AML-193 (cell line): ENCODE results near the gene ANGPTL3.
"Not testable (repeated sequence)": the region's sequence is repeated elsewhere in the genome, so short reads cannot be mapped to it uniquely, and the experiment has no call there.

Experiments used
- DNase-seq, 2 experiments: peaks; one replicate each; lab custom pipeline; 2025; lab: John Stamatoyannopoulos, UW

Gene ANGPTL3, protein sequence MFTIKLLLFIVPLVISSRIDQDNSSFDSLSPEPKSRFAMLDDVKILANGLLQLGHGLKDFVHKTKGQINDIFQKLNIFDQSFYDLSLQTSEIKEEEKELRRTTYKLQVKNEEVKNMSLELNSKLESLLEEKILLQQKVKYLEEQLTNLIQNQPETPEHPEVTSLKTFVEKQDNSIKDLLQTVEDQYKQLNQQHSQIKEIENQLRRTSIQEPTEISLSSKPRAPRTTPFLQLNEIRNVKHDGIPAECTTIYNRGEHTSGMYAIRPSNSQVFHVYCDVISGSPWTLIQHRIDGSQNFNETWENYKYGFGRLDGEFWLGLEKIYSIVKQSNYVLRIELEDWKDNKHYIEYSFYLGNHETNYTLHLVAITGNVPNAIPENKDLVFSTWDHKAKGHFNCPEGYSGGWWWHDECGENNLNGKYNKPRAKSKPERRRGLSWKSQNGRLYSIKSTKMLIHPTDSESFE

DNA sequence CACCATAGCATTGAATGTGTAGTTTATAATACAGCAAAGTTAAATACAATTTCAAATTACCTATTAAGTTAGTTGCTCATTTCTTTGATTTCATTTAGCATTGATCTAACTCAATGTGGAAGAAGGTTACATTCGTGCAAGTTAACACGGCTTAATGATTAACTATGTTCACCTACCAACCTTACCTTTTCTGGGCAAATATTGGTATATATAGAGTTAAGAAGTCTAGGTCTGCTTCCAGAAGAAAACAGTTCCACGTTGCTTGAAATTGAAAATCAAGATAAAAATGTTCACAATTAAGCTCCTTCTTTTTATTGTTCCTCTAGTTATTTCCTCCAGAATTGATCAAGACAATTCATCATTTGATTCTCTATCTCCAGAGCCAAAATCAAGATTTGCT lies at the start of gene ANGPTL3:
ANGPTL3 (plus strand) TSS at position 240 of the 400 bp plus-strand sequence; CDS start at position 287, 47 bp downstream.
- DNase-seq = no peak

GRCh38 chr1:62561306-62561705 lies 36.0 kb upstream of the ANGPTL3 start:
- DNase-seq = no peak

GRCh38 chr1:62567182-62567581 lies 30.1 kb upstream of the ANGPTL3 start:
- DNase-seq = not testable (repeated sequence)

DNA sequence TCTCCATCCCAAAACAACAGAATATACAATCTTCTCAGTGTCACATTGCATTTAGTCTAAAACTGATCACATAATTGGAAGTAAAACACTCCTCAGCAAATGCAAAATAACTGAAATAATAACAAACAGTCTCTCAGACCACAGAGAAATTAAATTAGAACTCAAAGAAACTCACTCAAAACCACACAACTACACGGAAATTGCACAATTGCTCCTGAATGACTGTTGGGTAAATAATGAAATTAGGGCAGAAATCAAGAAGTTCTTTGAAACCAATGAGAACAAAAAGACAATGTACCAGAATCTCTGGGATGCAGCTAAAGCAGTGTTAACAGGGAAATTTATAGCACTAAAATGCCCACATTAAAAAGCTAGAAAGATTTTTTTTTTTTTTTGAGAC lies 29.4 kb upstream of the ANGPTL3 start:
- peak in 1 of 2 experiments; percentile 4 for DNase-seq

- DNase-seq = not testable (repeated sequence)
Measured at GRCh38 chr1:62571517-62571916, 25.8 kb upstream of the ANGPTL3 start.

DNA sequence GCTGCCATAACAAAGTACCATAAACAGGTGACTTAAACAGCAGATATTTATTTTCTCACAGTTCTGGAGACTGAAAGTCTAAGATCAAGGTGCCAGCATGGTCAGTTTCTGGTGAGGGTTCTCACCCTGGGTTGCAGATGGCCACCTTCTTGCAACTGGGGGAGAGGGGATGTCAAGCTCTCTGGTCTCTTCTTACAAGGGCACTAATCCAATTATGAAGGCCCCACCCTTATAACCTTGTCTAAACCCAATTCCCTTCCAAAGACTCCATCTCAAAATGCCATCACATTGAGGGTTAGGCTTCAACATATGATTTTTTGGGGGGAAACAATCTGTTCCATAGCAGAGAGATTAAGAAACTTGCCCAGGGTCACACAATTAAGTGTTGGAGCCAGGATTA lies 24.8 kb upstream of the ANGPTL3 start:
- DNase-seq = no peak

GRCh38 chr1:62573675-62574074 lies 23.6 kb upstream of the ANGPTL3 start:
- no peak for DNase-seq

DNA sequence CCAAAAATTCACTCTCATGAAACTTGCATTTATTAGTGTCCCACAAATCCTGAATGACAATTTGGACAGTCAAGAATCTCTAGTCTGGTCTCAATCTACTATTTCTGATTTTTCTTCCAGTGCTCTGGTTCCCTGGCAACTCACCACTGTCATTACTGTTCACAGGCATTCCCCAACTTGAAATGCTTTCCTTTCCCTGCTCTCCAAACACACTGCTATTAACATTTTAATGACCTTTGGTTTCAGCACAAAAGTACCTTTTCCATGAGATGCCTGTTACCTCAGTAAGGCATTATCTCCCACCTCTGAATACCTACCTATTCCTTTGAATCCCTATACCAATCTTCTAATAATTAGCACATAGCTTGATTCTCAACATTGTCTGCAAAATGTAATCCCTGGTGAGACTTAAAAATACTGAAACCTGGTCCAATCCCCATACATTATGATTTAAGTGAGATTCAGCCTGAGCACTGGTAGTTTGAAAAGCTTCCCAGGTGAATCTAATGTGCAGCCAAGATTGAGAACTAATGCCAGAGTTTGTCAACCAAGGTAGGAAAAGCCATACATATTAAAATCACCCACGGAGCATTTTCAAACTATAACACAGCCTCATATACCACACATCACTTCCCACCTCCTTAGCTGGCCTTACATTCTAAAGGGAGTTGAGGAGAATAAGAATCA lies 11.7 kb upstream of the ANGPTL3 start:
- no peak for DNase-seq

GRCh38 chr1:62588000-62588399 lies 9.3 kb upstream of the ANGPTL3 start:
- no peak for DNase-seq

GRCh38 chr1:62589321-62589720 lies 8.0 kb upstream of the ANGPTL3 start:
- no peak for DNase-seq

- DNase-seq = no peak
Measured at GRCh38 chr1:62590255-62590969, 6.9 kb upstream of the ANGPTL3 start.

GRCh38 chr1:62590970-62591368 lies 6.4 kb upstream of the ANGPTL3 start:
- DNase-seq = no peak

DNA sequence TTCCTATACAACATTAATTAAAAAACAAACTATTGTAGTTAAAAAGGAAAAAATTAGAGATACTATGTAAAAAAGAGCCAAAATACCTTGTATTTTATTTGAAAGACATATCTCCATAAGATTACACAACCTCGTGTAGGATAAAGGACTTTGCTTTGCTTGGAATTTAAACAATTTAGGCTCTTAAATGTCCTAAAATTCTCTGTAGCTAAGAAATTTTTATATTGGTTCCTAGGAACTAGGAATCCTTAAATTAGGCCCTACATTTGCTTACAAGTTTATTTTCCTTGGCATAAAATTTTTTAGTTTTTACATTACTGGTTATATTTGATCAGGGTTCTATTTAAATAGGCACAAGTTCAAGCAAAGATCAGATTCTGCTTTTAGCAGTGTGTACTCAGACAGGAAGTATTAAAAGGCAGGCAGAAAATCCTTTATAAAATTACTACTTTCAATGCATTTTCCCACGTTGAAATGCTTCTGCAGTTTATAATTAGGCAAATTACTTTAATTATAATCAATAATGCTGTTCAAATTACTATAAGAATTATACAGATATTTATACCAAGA lies 3.4 kb upstream of the ANGPTL3 start:
- DNase-seq = no peak

DNA sequence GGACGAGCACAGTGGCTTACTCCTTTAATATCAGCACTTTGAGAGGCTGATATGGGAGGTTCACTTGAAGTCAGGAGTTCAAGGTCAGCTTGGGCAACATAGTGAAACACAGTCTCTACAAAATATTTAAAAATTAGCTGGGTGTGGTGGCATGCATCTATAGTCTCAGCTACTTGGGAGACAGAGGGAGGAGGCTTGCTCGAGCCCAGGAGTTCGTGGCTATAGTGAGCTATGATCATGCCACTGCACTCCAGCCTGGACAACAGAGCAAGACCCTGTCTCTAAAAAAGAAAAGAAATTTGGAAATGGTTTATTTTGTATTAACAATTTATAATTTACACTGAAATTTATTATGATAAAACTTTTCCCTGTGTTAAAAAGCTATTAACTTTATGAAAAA lies 1.7 kb upstream of the ANGPTL3 start:
- no peak for DNase-seq

GRCh38 chr1:62599044-62599443 lies 1.7 kb downstream of the ANGPTL3 start:
- no peak for DNase-seq

DNA sequence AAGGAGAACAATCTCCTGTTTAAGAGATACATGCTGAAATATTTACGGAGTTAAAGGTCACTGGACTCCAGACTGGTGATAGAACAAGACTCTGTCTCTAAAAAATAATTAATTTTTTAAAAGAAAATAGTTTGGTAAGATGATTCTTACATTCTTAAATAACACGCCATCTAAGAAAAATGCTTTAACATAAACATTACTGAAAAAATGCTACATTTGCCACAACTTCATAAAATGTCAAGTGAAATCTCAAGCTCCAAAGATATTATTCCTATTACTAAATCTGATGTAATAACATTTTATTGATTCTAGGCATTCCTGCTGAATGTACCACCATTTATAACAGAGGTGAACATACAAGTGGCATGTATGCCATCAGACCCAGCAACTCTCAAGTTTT lies 4.1 kb downstream of the ANGPTL3 start:
- no peak for DNase-seq

- no peak for DNase-seq
Measured at GRCh38 chr1:62608905-62609304, 11.6 kb downstream of the ANGPTL3 start.

DNA sequence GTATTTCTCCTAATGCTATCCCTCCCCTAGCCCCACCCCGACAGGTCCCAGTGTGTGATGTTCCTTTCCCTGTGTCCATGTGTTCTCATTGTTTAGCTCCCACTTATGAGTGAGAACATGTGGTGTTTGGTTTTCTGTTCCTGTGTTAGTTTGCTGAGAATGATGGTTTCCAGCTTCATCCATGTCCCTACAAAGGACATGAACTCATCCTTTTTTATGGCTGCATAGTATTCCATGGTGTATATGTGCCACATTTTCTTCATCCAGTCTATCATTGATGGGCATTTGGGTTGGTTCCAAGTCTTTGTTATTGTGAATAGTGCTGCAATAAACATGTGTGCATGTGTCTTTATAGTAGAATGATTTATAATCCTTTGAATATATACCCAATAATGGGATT lies 13.3 kb downstream of the ANGPTL3 start:
- not testable (repeated sequence) for DNase-seq

- no peak for DNase-seq
Measured at GRCh38 chr1:62612770-62613169, 15.4 kb downstream of the ANGPTL3 start.

- DNase-seq = no peak
Measured at GRCh38 chr1:62613325-62613727, 16.0 kb downstream of the ANGPTL3 start.

DNA sequence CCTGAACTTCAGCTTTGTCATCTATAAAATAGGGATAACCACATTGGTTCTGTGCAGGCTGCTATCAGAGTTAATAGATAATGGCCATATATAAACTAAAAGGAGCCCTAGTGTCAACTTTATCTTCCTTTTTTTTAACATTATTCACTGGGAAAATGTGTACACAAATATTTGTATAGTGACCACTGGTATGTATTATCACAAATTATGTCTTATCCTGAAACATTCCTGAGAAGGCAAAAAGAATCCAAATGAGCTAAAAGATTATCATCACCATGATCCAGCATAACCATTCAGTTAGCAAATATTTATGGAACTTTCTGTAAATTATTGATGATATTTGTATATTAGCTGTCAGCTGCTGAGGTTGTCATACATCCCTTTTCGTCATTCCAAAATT lies 16.6 kb downstream of the ANGPTL3 start:
- DNase-seq = no peak

- peak; percentile 21 to 27 for DNase-seq
Measured at GRCh38 chr1:62621907-62622306, 24.6 kb downstream of the ANGPTL3 start.
